HEK293 (cell line): ENCODE results near the gene AADAT.
A peak's percentile ranks its signal among the peaks of the same experiment; 100 is the strongest.

Experiments used
- CTCF ChIA-PET: fragments of 350-600 bp; formaldehyde crosslinking; extraction: SDS; loops from one replicate; lab custom pipeline; 2021; ENCODE audit warnings: antibody characterized with exemption; lab: Yijun Ruan, JAX
- POLR2A ChIA-PET: fragments of 300-600 bp; formaldehyde crosslinking; extraction: SDS; loops from one replicate; lab custom pipeline; 2020; ENCODE audit warnings: antibody characterized with exemption, inconsistent platforms; lab: Yijun Ruan, JAX
- H3K27ac ChIP-seq: fragments of 200-500 bp; sonication (Bioruptor generic); 2 replicates; pipeline ENCODE4 v1.5.1; 2014; ENCODE audit warnings: low read depth, low read length, control low read depth, inconsistent platforms; ENCODE audit errors: extremely low read depth
- H3K36me3 ChIP-seq, 2 experiments: fragments of 200-500 bp in 1 of 2; sonication (Bioruptor generic) in 1 of 2; 1 replicate in 1 of 2; 2 replicates in 1 of 2; pipeline ENCODE4 v1.5.1; 2014 to 2017; ENCODE audit warnings: inconsistent platforms in 2 of 2, low read length in 2 of 2; ENCODE audit not compliant: control insufficient read depth in 2 of 2, insufficient read depth in 1 of 2
- H3K4me1 ChIP-seq: fragments of 200-500 bp; sonication (Bioruptor generic); 2 replicates; pipeline ENCODE4 v1.5.1; 2014; ENCODE audit warnings: mild to moderate bottlenecking, low read length, inconsistent platforms; ENCODE audit not compliant: control insufficient read depth, insufficient read depth
- H3K4me3 ChIP-seq: 2 replicates; pipeline ENCODE4 v1.5.1; 2011; ENCODE audit warnings: low read depth, mild to moderate bottlenecking, control low read depth, low read length, moderate library complexity
- H3K9me3 ChIP-seq: fragments of 200-500 bp; sonication (Bioruptor generic); 2 replicates; pipeline ENCODE4 v1.5.1; 2014; ENCODE audit warnings: low read depth, low read length, inconsistent platforms; ENCODE audit not compliant: control insufficient read depth, insufficient read depth
- FEZF1 ChIP-seq: fragments of 450-650 bp; formaldehyde crosslinking; IDR thresholded peaks from 2 replicates; pipeline ENCODE4 v1.5.1; 2016; ENCODE audit warnings: missing biosample characterization, missing genetic modification characterization
- GLIS1 ChIP-seq: fragments of 450-650 bp; formaldehyde crosslinking; IDR thresholded peaks from 2 replicates; pipeline ENCODE4 v1.5.1; 2016; ENCODE audit warnings: missing biosample characterization, missing genetic modification characterization
- KLF16 ChIP-seq: fragments of 450-650 bp; formaldehyde crosslinking; IDR thresholded peaks from 2 replicates; pipeline ENCODE4 v1.5.1; 2017; ENCODE audit warnings: missing biosample characterization, missing genetic modification characterization
- KLF8 ChIP-seq: fragments of 450-650 bp; formaldehyde crosslinking; IDR thresholded peaks from 2 replicates; pipeline ENCODE4 v1.5.1; 2016; ENCODE audit warnings: missing biosample characterization, missing genetic modification characterization
- KLF9 ChIP-seq: fragments of 450-650 bp; formaldehyde crosslinking; IDR thresholded peaks from 2 replicates; pipeline ENCODE4 v1.5.1; 2016; ENCODE audit warnings: missing biosample characterization, missing genetic modification characterization, low read depth
- OSR2 ChIP-seq: fragments of 450-650 bp; formaldehyde crosslinking; IDR thresholded peaks from 2 replicates; pipeline ENCODE4 v1.5.1; 2016; ENCODE audit warnings: missing biosample characterization, missing genetic modification characterization
- PATZ1 ChIP-seq: fragments of 450-650 bp; formaldehyde crosslinking; IDR thresholded peaks from 2 replicates; pipeline ENCODE4 v1.5.1; 2016; ENCODE audit warnings: missing biosample characterization, missing genetic modification characterization
- PRDM10 ChIP-seq: fragments of 450-650 bp; formaldehyde crosslinking; IDR thresholded peaks from 2 replicates; pipeline ENCODE4 v1.5.1; 2016; ENCODE audit warnings: missing biosample characterization, missing genetic modification characterization
- SP3 ChIP-seq: fragments of 450-650 bp; formaldehyde crosslinking; IDR thresholded peaks from 2 replicates; pipeline ENCODE4 v1.5.1; 2016; ENCODE audit warnings: missing biosample characterization, missing genetic modification characterization
- ZBTB20 ChIP-seq: fragments of 450-650 bp; formaldehyde crosslinking; IDR thresholded peaks from 2 replicates; pipeline ENCODE4 v1.5.1; 2016; ENCODE audit warnings: missing biosample characterization, missing genetic modification characterization
- ZFHX2 ChIP-seq: fragments of 450-650 bp; formaldehyde crosslinking; conservative IDR thresholded peaks from 2 replicates; pipeline ENCODE4 v1.5.1; 2016; ENCODE audit warnings: missing biosample characterization, missing genetic modification characterization
- ZNF112 ChIP-seq: fragments of 450-650 bp; formaldehyde crosslinking; IDR thresholded peaks from 2 replicates; pipeline ENCODE4 v1.5.0; 2017; ENCODE audit warnings: missing biosample characterization, missing genetic modification characterization
- ZNF121 ChIP-seq: fragments of 450-650 bp; formaldehyde crosslinking; IDR thresholded peaks from 2 replicates; pipeline ENCODE4 v1.5.1; 2016; ENCODE audit warnings: missing biosample characterization, missing genetic modification characterization
- ZNF155 ChIP-seq: fragments of 450-650 bp; formaldehyde crosslinking; IDR thresholded peaks from 2 replicates; pipeline ENCODE4 v1.5.1; 2016; ENCODE audit warnings: missing biosample characterization, missing genetic modification characterization
- ZNF23 ChIP-seq: fragments of 450-650 bp; formaldehyde crosslinking; IDR thresholded peaks from 2 replicates; pipeline ENCODE4 v1.5.1; 2016; ENCODE audit warnings: missing biosample characterization, missing genetic modification characterization, borderline replicate concordance
- ZNF324 ChIP-seq: fragments of 450-650 bp; formaldehyde crosslinking; IDR thresholded peaks from 2 replicates; pipeline ENCODE4 v1.5.1; 2016; ENCODE audit warnings: missing biosample characterization, missing genetic modification characterization
- ZNF335 ChIP-seq: fragments of 450-650 bp; formaldehyde crosslinking; conservative IDR thresholded peaks from 2 replicates; pipeline ENCODE4 v1.5.1; 2016; ENCODE audit warnings: missing biosample characterization, missing genetic modification characterization
- ZNF473 ChIP-seq: fragments of 450-650 bp; formaldehyde crosslinking; IDR thresholded peaks from 2 replicates; pipeline ENCODE4 v1.5.1; 2017; ENCODE audit warnings: missing biosample characterization, missing genetic modification characterization
- ZNF600 ChIP-seq: fragments of 450-650 bp; formaldehyde crosslinking; IDR thresholded peaks from 2 replicates; pipeline ENCODE4 v1.5.1; 2016; ENCODE audit warnings: missing biosample characterization, missing genetic modification characterization
- ZNF610 ChIP-seq: fragments of 450-650 bp; formaldehyde crosslinking; IDR thresholded peaks from 2 replicates; pipeline ENCODE4 v1.5.1; 2016; ENCODE audit warnings: missing biosample characterization, missing genetic modification characterization, borderline replicate concordance
- ZNF658 ChIP-seq: fragments of 450-650 bp; formaldehyde crosslinking; IDR thresholded peaks from 2 replicates; pipeline ENCODE4; 2016; ENCODE audit warnings: missing biosample characterization, missing genetic modification characterization
- ZNF660 ChIP-seq: fragments of 450-650 bp; IDR thresholded peaks from 2 replicates; pipeline ENCODE4 v1.5.1; 2018; ENCODE audit warnings: missing biosample characterization, mild to moderate bottlenecking, missing genetic modification characterization
- ZNF777 ChIP-seq: fragments of 450-650 bp; formaldehyde crosslinking; IDR thresholded peaks from 2 replicates; pipeline ENCODE4 v1.5.1; 2017; ENCODE audit warnings: missing biosample characterization, missing genetic modification characterization, borderline replicate concordance
- ZNF792 ChIP-seq: fragments of 450-650 bp; formaldehyde crosslinking; IDR thresholded peaks from 2 replicates; pipeline ENCODE4 v1.5.1; 2016; ENCODE audit warnings: missing biosample characterization, missing genetic modification characterization
- ZNF830 ChIP-seq: fragments of 450-650 bp; IDR thresholded peaks from 2 replicates; pipeline ENCODE4 v1.5.0; 2018; ENCODE audit warnings: missing biosample characterization, missing genetic modification characterization, low read depth, mild to moderate bottlenecking, moderate library complexity
- ZSCAN30 ChIP-seq: fragments of 450-650 bp; IDR thresholded peaks from 2 replicates; pipeline ENCODE4 v1.5.1; 2018; ENCODE audit warnings: missing biosample characterization, mild to moderate bottlenecking, missing genetic modification characterization, moderate library complexity
- TF ChIP-seq, protein P1 (sequence below): fragments of 450-650 bp; formaldehyde crosslinking; IDR thresholded peaks from 2 replicates; pipeline ENCODE4 v1.5.1; 2016; ENCODE audit warnings: missing biosample characterization, missing genetic modification characterization
- TF ChIP-seq, protein P2 (sequence below): fragments of 450-650 bp; formaldehyde crosslinking; IDR thresholded peaks from 2 replicates; pipeline ENCODE4 v1.5.1; 2016; ENCODE audit warnings: missing biosample characterization, missing genetic modification characterization

The AADAT gene

GRCh38 chr4:170027181-170027829 lies 62.5 kb downstream of the AADAT start:
- no peaks in the 10 kb centered on the region for H3K9me3 ChIP-seq
- H3K27ac ChIP-seq, result no peak overlapping the region; the same call in 1 of the 2 replicates
- H3K4me3 ChIP-seq, result peak overlapping the region; percentile 62
- peak; percentile 52 for TF ChIP-seq FEZF1
- peak; percentile 98 for TF ChIP-seq KLF8 (tag by site-specific recombination)
- peak; percentile 94 for TF ChIP-seq ZNF660 (tag by site-specific recombination)
- TF ChIP-seq ZNF792 (tag by site-specific recombination), result no peak
- TF ChIP-seq ZNF830, result no peak
- TF ChIP-seq KLF9, result peak; percentile 83
- TF ChIP-seq, protein P1, sequence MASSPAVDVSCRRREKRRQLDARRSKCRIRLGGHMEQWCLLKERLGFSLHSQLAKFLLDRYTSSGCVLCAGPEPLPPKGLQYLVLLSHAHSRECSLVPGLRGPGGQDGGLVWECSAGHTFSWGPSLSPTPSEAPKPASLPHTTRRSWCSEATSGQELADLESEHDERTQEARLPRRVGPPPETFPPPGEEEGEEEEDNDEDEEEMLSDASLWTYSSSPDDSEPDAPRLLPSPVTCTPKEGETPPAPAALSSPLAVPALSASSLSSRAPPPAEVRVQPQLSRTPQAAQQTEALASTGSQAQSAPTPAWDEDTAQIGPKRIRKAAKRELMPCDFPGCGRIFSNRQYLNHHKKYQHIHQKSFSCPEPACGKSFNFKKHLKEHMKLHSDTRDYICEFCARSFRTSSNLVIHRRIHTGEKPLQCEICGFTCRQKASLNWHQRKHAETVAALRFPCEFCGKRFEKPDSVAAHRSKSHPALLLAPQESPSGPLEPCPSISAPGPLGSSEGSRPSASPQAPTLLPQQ (tag by site-specific recombination), result peak; percentile 93
- TF ChIP-seq ZNF155 (tag by site-specific recombination), result no peak
- peak; percentile 60; the same call in 1 of the 2 replicates for TF ChIP-seq ZSCAN30 (tag by site-specific recombination)
- no peak; the same call in 1 of the 2 replicates for TF ChIP-seq GLIS1 (tag by site-specific recombination)
- TF ChIP-seq ZBTB20, result peak; percentile 35; the same call in 1 of the 2 replicates
- peak; percentile 40; the same call in 1 of the 2 replicates for TF ChIP-seq ZNF324 (tag by site-specific recombination)
- TF ChIP-seq PATZ1 (tag by site-specific recombination), result peak; percentile 15; the same call in 1 of the 2 replicates
- TF ChIP-seq, protein P2, sequence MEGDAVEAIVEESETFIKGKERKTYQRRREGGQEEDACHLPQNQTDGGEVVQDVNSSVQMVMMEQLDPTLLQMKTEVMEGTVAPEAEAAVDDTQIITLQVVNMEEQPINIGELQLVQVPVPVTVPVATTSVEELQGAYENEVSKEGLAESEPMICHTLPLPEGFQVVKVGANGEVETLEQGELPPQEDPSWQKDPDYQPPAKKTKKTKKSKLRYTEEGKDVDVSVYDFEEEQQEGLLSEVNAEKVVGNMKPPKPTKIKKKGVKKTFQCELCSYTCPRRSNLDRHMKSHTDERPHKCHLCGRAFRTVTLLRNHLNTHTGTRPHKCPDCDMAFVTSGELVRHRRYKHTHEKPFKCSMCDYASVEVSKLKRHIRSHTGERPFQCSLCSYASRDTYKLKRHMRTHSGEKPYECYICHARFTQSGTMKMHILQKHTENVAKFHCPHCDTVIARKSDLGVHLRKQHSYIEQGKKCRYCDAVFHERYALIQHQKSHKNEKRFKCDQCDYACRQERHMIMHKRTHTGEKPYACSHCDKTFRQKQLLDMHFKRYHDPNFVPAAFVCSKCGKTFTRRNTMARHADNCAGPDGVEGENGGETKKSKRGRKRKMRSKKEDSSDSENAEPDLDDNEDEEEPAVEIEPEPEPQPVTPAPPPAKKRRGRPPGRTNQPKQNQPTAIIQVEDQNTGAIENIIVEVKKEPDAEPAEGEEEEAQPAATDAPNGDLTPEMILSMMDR (tag by site-specific recombination), result no peak
- peak; percentile 88 for TF ChIP-seq ZNF335 (tag by site-specific recombination)
- TF ChIP-seq ZNF23, result no peak
- TF ChIP-seq ZNF610 (tag by site-specific recombination), result peak; percentile 58; the same call in 1 of the 2 replicates
- peak; percentile 95 for TF ChIP-seq SP3 (tag by site-specific recombination)
- peak; percentile 78 for TF ChIP-seq ZFHX2 (tag by site-specific recombination)
- TF ChIP-seq ZNF777 (tag by site-specific recombination), result peak; percentile 72; the same call in 1 of the 2 replicates
- 0 out of 2 replicates have a peak, but pooled peaks have one; percentile 16 for TF ChIP-seq OSR2 (tag by site-specific recombination)
- TF ChIP-seq ZNF112 (tag by site-specific recombination), result no peak
- TF ChIP-seq KLF16 (tag by site-specific recombination), result no peak
- TF ChIP-seq PRDM10 (tag by site-specific recombination), result peak; percentile 42; the same call in 1 of the 2 replicates
- TF ChIP-seq ZNF473, result no peak
- TF ChIP-seq ZNF658 (tag by site-specific recombination), result no peak
- peak; percentile 88 for TF ChIP-seq ZNF600 (tag by site-specific recombination)
- 0 out of 2 replicates have a peak, but pooled peaks have one; percentile 14 for TF ChIP-seq ZNF121 (tag by site-specific recombination)

More at GRCh38 chr4:170027181-170027829, 62.5 kb downstream of the AADAT start:
- H3K4me1 ChIP-seq, result no peaks in the 10 kb centered on the region
- CTCF ChIA-PET, result interaction anchor here (2.4 kb wide), 1 partner anchor 217 kb away, joined by 10 read pairs; no protein-coding TSS in a partner anchor
- POLR2A ChIA-PET, result interaction anchor here (0.7 to 0.8 kb wide), 2 partner anchors 127 to 414 kb away, joined by 4 to 8 read pairs; no protein-coding TSS in a partner anchor
- H3K36me3 ChIP-seq, result no peaks in the 10 kb centered on the region
